H9 (cell line): ENCODE results near the gene BRI3. TPM values are rescaled to one million over a fixed set of nuclear protein-coding genes. Genes with fewer than 3 reads are reported as not detected.

Source experiments
- DNase-seq: peaks from one replicate; pipeline ENCODE4 v3.0.0-alpha.2; 2017
- H2AFZ ChIP-seq: one replicate; pipeline ENCODE4 v1.6.1; 2013; ENCODE audit warnings: mild to moderate bottlenecking, low read length, control low read depth, moderate library complexity
- H2AK5ac ChIP-seq: 2 replicates; pipeline ENCODE4 v1.6.1; 2013; ENCODE audit warnings: low read length, control low read depth, mixed read lengths; ENCODE audit not compliant: insufficient read length
- H2BK120ac ChIP-seq: one replicate; pipeline ENCODE4 v1.6.1; 2013; ENCODE audit warnings: low read depth, mild to moderate bottlenecking, low read length, control low read depth, inconsistent platforms; ENCODE audit not compliant: poor library complexity, severe bottlenecking
- H2BK12ac ChIP-seq: 2 replicates; pipeline ENCODE4 v1.6.1; 2013; ENCODE audit warnings: low read length, control low read depth, mixed read lengths, low read depth; ENCODE audit not compliant: insufficient read length
- H2BK15ac ChIP-seq: 2 replicates; pipeline ENCODE4 v1.6.1; 2013; ENCODE audit warnings: low read depth, low read length, control low read depth
- H2BK20ac ChIP-seq: one replicate; pipeline ENCODE4 v1.6.1; 2013; ENCODE audit warnings: low read depth, mild to moderate bottlenecking, low read length, control low read depth, inconsistent platforms; ENCODE audit not compliant: poor library complexity, severe bottlenecking
- H2BK5ac ChIP-seq: 2 replicates; pipeline ENCODE4 v1.6.1; 2013; ENCODE audit warnings: low read length, control low read depth, mixed read lengths; ENCODE audit not compliant: insufficient read length
- H3K14ac ChIP-seq: 2 replicates; pipeline ENCODE4 v1.6.1; 2013; ENCODE audit warnings: low read length, control low read depth; ENCODE audit not compliant: insufficient read depth
- H3K18ac ChIP-seq: 2 replicates; pipeline ENCODE4 v1.6.1; 2013; ENCODE audit warnings: low read depth, mild to moderate bottlenecking, mixed read lengths, low read length, control low read depth; ENCODE audit not compliant: insufficient read length
- H3K23ac ChIP-seq: 2 replicates; pipeline ENCODE4 v1.6.1; 2013; ENCODE audit warnings: low read length, control low read depth, mixed read lengths, low read depth; ENCODE audit not compliant: insufficient read length
- H3K23me2 ChIP-seq: 2 replicates; pipeline ENCODE4 v1.6.1; 2013; ENCODE audit warnings: low read depth, mild to moderate bottlenecking, mixed read lengths, low read length, control low read depth; ENCODE audit not compliant: insufficient read length, poor library complexity, severe bottlenecking
- H3K27ac ChIP-seq: 2 replicates; pipeline ENCODE4 v1.5.1; 2013; ENCODE audit warnings: low read length, control low read depth, mixed read lengths, low read depth; ENCODE audit not compliant: insufficient read length
- H3K27me3 ChIP-seq: 2 replicates; pipeline ENCODE4 v1.6.1; 2013; ENCODE audit warnings: low read length, control low read depth, inconsistent platforms; ENCODE audit not compliant: insufficient read depth
- H3K4ac ChIP-seq: 2 replicates; pipeline ENCODE4 v1.6.1; 2013; ENCODE audit warnings: low read depth, mild to moderate bottlenecking, control low read depth, inconsistent platforms, low read length, moderate library complexity
- H3K4me1 ChIP-seq: 2 replicates; pipeline ENCODE4 v1.6.1; 2013; ENCODE audit warnings: low read length, control low read depth, inconsistent platforms; ENCODE audit not compliant: insufficient read depth
- H3K4me2 ChIP-seq: 2 replicates; pipeline ENCODE4 v1.6.1; 2013; ENCODE audit warnings: low read length, control low read depth, mixed read lengths; ENCODE audit not compliant: insufficient read length, insufficient read depth
- H3K56ac ChIP-seq: 2 replicates; pipeline ENCODE4 v1.6.1; 2013; ENCODE audit warnings: low read depth, mild to moderate bottlenecking, mixed read lengths, low read length, control low read depth; ENCODE audit not compliant: insufficient read length
- H3K79me1 ChIP-seq: 2 replicates; pipeline ENCODE4 v1.6.1; 2013; ENCODE audit warnings: low read depth, mild to moderate bottlenecking, moderate library complexity, low read length, control low read depth, inconsistent platforms; ENCODE audit not compliant: insufficient read depth, poor library complexity, severe bottlenecking
- H3K79me2 ChIP-seq: 2 replicates; pipeline ENCODE4 v1.6.1; 2013; ENCODE audit warnings: low read length, control low read depth, inconsistent platforms; ENCODE audit not compliant: insufficient read depth
- H3K9ac ChIP-seq: 2 replicates; pipeline ENCODE4 v1.6.1; 2013; ENCODE audit warnings: low read length, control low read depth, mixed read lengths; ENCODE audit not compliant: insufficient read length; ENCODE audit errors: extremely low read depth
- H3K9me3 ChIP-seq: one replicate; pipeline ENCODE4 v1.6.1; 2013; ENCODE audit warnings: low read depth, low read length, inconsistent platforms; ENCODE audit not compliant: control insufficient read depth
- H3T11ph ChIP-seq: one replicate; pipeline ENCODE4 v1.6.1; 2013; ENCODE audit warnings: mild to moderate bottlenecking, low read length, control low read depth, inconsistent platforms
- H4K20me1 ChIP-seq: one replicate; pipeline ENCODE4 v1.6.1; 2013; ENCODE audit not compliant: control insufficient read depth, insufficient read length, insufficient read depth
- H4K5ac ChIP-seq: 2 replicates; pipeline ENCODE4 v1.6.1; 2013; ENCODE audit warnings: low read depth, mild to moderate bottlenecking, mixed read lengths, low read length, control low read depth; ENCODE audit not compliant: insufficient read length
- H4K8ac ChIP-seq: replicated peaks from 2 replicates; pipeline ENCODE4 v1.6.1; 2013; ENCODE audit warnings: low read length, control low read depth, mixed read lengths, low read depth; ENCODE audit not compliant: insufficient read length
- H4K91ac ChIP-seq: 2 replicates; pipeline ENCODE4 v1.6.1; 2013; ENCODE audit warnings: low read depth, mild to moderate bottlenecking, moderate library complexity, mixed read lengths, low read length, control low read depth; ENCODE audit not compliant: insufficient read length
- H3K27ac Mint-ChIP-seq, 3 experiments: 2 replicates in 2 of 3; 3 replicates in 1 of 3; pipeline ENCODE4 v1.8.0; 2020 to 2021; ENCODE audit warnings: mixed read lengths in 3 of 3, mild to moderate bottlenecking in 1 of 3, moderate library complexity in 1 of 3
- H3K27me3 Mint-ChIP-seq: 2 replicates; pipeline ENCODE4 v1.8.0; 2021; ENCODE audit warnings: low read depth, mild to moderate bottlenecking, moderate library complexity, mixed read lengths
- H3K36me3 Mint-ChIP-seq, 3 experiments: 2 replicates in 2 of 3; 3 replicates in 1 of 3; pipeline ENCODE4 v1.8.0; 2020 to 2021; ENCODE audit warnings: low read depth in 3 of 3, mixed read lengths in 3 of 3; ENCODE audit not compliant: insufficient read depth in 1 of 3
- H3K4me1 Mint-ChIP-seq, 2 experiments: 2 replicates each; pipeline ENCODE4 v1.8.0; 2020; ENCODE audit warnings: mixed read lengths in 2 of 2
- H3K4me3 Mint-ChIP-seq, 2 experiments: 2 replicates in 1 of 2; 3 replicates in 1 of 2; pipeline ENCODE4 v1.8.0; 2020 to 2021; ENCODE audit warnings: mild to moderate bottlenecking in 2 of 2, mixed read lengths in 2 of 2, moderate library complexity in 1 of 2
- H3K9me3 Mint-ChIP-seq, 2 experiments: 2 replicates in 1 of 2; 3 replicates in 1 of 2; pipeline ENCODE4 v1.8.0; 2020; ENCODE audit warnings: mild to moderate bottlenecking in 2 of 2, mixed read lengths in 2 of 2, moderate library complexity in 1 of 2
- WGBS: extraction: QIAGEN DNeasy Blood & Tissue Kit; methylation state at CpG from one replicate; pipeline ENCODE4 v1.1.7; 2013; ENCODE audit warnings: missing lambda C conversion rate, low lambda C conversion rate, mixed read lengths; ENCODE audit not compliant: insufficient read length; ENCODE audit errors: extremely low coverage; 5-methylcytosine and 5-hydroxymethylcytosine counted together
- total RNA-seq: library from RNA; stranded (reverse); gene quantifications from 2 replicates; pipeline ENCODE4 v1.2.1, GENCODE V29; 2021
- TF ChIP-seq, protein P1 (sequence below): fragments of 200-600 bp; sonication (generic); conservative IDR thresholded peaks from 3 replicates; pipeline ENCODE4 v1.8.0; 2021; ENCODE audit warnings: antibody characterized with exemption, mild to moderate bottlenecking

BRI3 gene
- total RNA-seq, 1 experiment from 2014 or later = 102 TPM

DNA sequence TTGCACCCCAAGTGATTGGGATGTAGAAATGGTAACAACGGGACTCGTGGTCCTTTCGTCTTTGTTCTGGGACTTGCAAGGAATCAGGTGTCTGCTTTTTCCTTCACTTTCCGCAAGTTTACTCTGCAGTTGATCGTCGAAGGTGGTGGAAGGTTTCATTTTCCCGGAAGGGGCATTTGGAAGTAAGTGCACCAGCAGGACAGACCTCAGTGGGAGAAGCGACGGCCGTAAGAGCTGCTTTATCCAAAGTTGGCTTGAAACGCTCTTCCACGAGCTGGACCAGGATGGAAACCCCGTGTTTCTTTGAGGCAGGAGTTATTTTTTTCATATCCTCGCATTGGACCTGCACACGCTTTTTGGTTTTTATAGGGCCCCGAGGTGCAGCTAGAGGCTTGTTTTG lies 1.2 kb downstream of the BRI3 start:
- Histone ChIP-seq H3K4ac (no peak overlapping the region), H2AFZ (no peak overlapping the region), H2BK120ac (no peak overlapping the region), H4K8ac (no peak overlapping the region), H4K20me1 (no peaks in the 10 kb centered on the region), H3K79me1 (peaks cover 6% of the 10 kb centered on the region), H3K23me2 (peaks cover 11% of the 10 kb centered on the region), H3K9me3 (no peaks in the 10 kb centered on the region), H4K91ac (no peak overlapping the region), H4K5ac (no peak overlapping the region), H3K23ac (no peak overlapping the region), H2BK12ac (no peak overlapping the region), H2BK5ac (no peak overlapping the region), H3K4me2 (peak overlapping the region; percentile 69), H2BK15ac (no peak overlapping the region), H3K79me2 (no peaks in the 10 kb centered on the region; the same call in 1 of the 2 replicates), H3K4me1 (no peaks in the 10 kb centered on the region; the same call in 1 of the 2 replicates), H3K56ac (no peak overlapping the region), H2AK5ac (no peak overlapping the region), H3K27ac (no peak overlapping the region), H2BK20ac (no peak overlapping the region), H3K18ac (no peak overlapping the region), H3K14ac (no peak overlapping the region), H3K9ac (peak overlapping the region; percentile 69), H3T11ph (no peak overlapping the region), H3K27me3 (no peaks in the 10 kb centered on the region)
- no CpG with 5 or more reads among the region's 16 CpGs for WGBS
- peaks cover 6 to 15% (median 13%) of the 10 kb centered on the region in 3 experiments for H3K36me3 Mint-ChIP-seq
- peak overlapping the region in 1 of 3 experiments; percentile 94; a peak in 2 of 7 replicates for H3K27ac Mint-ChIP-seq
- DNase-seq = no peak
- no peaks in the 10 kb centered on the region for H3K9me3 Mint-ChIP-seq
- H3K27me3 Mint-ChIP-seq = peaks cover 2% of the 10 kb centered on the region
- H3K4me3 Mint-ChIP-seq = peak overlapping the region; percentile 84 to 89
- TF ChIP-seq, protein P1, sequence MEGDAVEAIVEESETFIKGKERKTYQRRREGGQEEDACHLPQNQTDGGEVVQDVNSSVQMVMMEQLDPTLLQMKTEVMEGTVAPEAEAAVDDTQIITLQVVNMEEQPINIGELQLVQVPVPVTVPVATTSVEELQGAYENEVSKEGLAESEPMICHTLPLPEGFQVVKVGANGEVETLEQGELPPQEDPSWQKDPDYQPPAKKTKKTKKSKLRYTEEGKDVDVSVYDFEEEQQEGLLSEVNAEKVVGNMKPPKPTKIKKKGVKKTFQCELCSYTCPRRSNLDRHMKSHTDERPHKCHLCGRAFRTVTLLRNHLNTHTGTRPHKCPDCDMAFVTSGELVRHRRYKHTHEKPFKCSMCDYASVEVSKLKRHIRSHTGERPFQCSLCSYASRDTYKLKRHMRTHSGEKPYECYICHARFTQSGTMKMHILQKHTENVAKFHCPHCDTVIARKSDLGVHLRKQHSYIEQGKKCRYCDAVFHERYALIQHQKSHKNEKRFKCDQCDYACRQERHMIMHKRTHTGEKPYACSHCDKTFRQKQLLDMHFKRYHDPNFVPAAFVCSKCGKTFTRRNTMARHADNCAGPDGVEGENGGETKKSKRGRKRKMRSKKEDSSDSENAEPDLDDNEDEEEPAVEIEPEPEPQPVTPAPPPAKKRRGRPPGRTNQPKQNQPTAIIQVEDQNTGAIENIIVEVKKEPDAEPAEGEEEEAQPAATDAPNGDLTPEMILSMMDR = no peak
- H3K4me1 Mint-ChIP-seq = peaks cover 34 to 43% of the 10 kb centered on the region in 2 experiments
